ENCODE results near the gene PHKG2. TPM values are rescaled to one million over a fixed set of nuclear protein-coding genes. Genes with fewer than 3 reads are reported as not detected.

The PHKG2 gene
- total RNA-seq, 4 donors from 2014 or later: 17.8 to 27.5 (median 21.6) TPM

DNA sequence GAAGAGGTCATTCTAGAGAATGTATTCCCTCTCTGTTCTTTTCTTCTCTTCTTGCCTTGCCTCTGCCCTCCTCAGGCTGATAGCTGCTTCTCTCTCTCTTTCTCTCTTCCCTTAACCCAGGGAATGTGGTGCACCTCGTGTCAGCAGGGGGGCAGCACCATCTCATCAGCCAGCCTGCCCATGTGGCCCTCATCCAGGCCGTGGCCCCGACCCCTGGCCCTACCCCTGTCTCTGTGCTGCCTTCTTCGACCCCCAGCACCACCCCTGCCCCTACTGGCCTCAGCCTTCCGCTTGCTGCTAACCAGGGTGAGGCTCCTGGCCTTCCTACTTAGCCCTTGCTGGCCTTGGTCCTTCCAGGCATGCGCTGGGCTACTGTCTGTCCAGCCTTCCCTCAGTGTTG lies 25.8 kb upstream of the PHKG2 start:
- TF ChIP-seq, protein P1, sequence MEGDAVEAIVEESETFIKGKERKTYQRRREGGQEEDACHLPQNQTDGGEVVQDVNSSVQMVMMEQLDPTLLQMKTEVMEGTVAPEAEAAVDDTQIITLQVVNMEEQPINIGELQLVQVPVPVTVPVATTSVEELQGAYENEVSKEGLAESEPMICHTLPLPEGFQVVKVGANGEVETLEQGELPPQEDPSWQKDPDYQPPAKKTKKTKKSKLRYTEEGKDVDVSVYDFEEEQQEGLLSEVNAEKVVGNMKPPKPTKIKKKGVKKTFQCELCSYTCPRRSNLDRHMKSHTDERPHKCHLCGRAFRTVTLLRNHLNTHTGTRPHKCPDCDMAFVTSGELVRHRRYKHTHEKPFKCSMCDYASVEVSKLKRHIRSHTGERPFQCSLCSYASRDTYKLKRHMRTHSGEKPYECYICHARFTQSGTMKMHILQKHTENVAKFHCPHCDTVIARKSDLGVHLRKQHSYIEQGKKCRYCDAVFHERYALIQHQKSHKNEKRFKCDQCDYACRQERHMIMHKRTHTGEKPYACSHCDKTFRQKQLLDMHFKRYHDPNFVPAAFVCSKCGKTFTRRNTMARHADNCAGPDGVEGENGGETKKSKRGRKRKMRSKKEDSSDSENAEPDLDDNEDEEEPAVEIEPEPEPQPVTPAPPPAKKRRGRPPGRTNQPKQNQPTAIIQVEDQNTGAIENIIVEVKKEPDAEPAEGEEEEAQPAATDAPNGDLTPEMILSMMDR (IDR thresholded peaks at IDR 0.05; ENCODE audit: low read depth): no peak

DNA sequence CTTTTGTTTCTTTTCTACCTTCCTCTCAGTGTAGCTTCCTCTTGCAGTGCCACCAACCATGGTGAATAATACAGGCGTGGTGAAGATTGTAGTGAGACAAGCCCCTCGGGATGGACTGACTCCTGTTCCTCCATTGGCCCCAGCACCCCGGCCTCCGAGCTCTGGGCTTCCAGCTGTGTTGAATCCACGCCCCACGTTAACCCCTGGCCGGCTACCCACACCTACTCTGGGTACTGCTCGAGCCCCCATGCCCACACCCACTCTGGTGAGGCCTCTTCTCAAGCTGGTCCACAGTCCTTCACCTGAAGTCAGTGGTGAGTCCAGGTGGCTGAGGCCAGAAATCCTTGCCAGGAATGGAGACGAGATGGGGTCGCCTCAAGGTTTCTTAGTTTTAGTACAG lies 25.3 kb upstream of the PHKG2 start:
- TF ChIP-seq, protein P1 (IDR thresholded peaks at IDR 0.05; ENCODE audit: low read depth): no peak

DNA sequence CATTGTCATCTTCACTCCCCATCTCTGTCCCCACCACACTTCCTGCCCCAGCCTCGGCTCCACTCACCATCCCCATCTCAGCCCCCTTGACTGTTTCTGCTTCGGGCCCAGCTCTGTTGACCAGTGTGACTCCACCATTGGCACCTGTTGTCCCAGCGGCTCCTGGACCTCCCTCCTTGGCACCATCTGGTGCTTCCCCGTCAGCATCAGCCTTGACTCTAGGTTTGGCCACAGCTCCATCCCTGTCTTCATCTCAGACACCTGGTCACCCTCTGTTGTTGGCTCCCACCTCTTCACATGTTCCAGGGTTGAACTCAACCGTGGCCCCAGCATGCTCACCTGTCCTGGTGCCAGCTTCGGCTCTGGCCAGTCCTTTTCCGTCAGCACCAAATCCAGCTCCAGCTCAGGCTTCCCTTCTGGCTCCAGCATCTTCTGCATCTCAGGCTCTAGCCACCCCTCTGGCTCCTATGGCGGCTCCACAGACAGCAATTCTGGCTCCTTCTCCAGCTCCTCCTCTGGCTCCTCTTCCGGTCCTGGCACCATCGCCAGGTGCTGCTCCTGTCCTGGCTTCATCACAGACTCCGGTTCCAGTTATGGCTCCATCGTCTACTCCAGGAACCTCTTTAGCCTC lies 24.4 kb upstream of the PHKG2 start:
- TF ChIP-seq, protein P1 (IDR thresholded peaks at IDR 0.05; ENCODE audit: low read depth): no peak

DNA sequence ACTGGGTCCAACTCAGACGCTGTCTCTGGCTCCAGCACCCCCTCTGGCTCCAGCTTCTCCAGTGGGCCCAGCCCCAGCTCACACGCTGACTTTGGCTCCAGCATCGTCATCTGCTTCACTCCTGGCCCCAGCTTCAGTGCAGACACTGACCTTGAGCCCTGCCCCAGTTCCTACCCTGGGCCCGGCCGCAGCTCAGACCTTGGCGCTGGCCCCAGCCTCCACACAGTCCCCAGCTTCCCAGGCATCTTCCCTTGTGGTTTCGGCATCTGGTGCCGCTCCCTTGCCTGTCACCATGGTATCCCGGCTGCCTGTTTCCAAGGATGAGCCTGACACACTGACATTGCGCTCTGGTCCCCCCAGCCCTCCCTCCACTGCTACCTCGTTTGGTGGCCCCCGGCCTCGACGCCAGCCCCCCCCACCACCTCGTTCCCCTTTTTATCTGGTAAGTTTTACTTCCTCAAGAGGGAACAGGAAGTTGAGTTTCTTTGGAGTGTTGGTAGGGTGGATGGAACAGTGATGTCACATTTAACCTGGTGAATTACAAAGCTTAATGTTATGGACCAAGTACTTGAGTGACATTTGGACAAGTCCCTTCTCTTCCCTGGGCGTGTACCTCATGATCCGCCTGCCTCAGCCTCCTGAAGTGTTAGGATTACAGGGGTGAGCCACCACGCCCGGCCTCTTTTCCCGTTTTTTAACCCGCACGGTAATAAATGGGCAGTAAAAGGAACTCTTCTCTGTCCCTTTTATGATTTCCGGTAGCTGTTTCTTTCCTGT lies 23.4 kb upstream of the PHKG2 start:
- TF ChIP-seq, protein P1 (IDR thresholded peaks at IDR 0.05; ENCODE audit: low read depth): no peak

DNA sequence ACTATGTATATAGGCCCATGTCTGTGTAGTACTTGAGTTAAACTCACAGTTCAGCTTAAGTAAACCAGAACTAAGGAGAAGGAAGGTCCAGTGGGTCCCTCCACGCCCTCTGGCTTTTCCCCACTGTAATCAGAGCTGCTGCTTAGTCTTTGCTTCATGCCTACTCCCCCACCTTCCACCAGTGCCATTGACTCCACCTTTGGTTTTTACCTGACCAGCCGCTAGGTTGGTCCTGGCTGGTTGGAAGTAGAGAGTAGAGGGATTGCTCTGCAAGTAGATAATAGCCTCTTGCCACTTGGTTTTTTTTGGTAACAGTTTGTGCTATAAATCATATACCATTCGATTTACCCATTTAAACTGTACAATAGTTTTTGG lies 22.8 kb upstream of the PHKG2 start:
- TF ChIP-seq, protein P1 (IDR thresholded peaks at IDR 0.05; ENCODE audit: low read depth): no peak

DNA sequence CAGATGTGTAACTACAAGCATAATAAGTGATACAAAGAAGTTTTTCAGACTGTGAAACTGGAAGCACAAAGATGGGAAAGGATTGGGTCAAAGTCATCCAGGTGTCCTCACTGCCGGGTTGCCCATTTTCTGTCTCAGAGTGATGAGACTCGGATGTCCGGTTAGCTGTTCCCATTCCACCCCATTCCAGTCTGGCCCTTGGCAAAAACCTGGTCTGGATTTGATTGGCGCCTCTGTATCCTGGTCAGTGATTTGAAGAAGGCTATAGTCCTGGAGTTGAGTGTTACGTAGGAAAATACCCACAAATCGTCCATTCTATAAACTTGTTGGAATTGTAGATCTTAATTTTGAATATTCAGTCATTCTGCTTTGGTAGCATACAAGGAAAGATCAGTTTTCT lies 19.9 kb upstream of the PHKG2 start:
- TF ChIP-seq, protein P1 (IDR thresholded peaks at IDR 0.05; ENCODE audit: low read depth): no peak

DNA sequence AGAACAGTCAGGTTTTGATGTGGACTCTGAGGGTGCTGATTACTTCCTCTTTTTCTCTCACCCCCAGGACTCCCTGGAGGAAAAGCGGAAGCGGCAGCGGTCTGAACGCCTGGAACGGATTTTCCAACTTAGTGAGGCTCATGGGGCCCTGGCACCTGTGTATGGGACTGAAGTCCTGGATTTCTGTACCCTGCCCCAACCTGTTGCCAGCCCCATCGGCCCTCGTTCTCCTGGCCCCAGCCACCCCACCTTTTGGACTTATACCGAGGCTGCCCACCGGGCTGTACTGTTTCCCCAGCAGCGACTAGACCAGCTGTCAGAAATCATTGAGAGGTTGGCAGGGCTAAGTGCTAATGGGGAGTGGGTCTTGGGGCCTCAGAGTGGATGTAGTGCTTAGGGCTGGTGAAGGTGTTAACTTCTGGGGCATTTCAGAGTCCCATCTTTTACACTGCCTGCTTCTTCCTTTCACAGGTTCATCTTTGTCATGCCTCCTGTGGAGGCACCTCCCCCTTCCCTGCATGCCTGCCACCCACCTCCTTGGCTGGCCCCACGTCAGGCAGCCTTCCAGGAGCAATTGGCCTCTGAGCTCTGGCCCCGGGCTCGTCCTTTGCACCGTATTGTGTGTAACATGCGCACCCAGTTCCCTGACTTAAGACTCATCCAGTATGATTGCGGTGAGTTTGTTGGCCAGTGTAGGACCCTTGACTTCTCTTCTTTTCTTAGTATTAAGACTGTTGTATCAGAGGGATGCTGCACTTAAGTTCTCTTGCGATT lies 19.1 kb upstream of the PHKG2 start:
- TF ChIP-seq, protein P1 (IDR thresholded peaks at IDR 0.05; ENCODE audit: low read depth): no peak

Measured in subcutaneous adipose tissue (tissue), 4 donors.